Ishikawa (cell line): Measurements from ENCODE around the gene DAZAP2.
"Not testable (repeated sequence)": the region's sequence is repeated elsewhere in the genome, so short reads cannot be mapped to it uniquely, and the experiment has no call there.

ENCODE experiments used
- CEBPB ChIP-seq: IDR thresholded peaks from 2 replicates; pipeline ENCODE4 v1.6.1; 2012
- CREB1 ChIP-seq: IDR thresholded peaks from 2 replicates; pipeline ENCODE4 v1.6.1; 2012; ENCODE audit warnings: low read depth
- EGR1 ChIP-seq: IDR thresholded peaks from 2 replicates; pipeline ENCODE4 v1.6.1; 2012
- EP300 ChIP-seq: IDR thresholded peaks from 2 replicates; pipeline ENCODE4 v1.6.1; 2012; ENCODE audit warnings: borderline replicate concordance
- NFIC ChIP-seq: IDR thresholded peaks from 2 replicates; pipeline ENCODE4 v1.6.1; 2012
- RAD21 ChIP-seq: IDR thresholded peaks from 2 replicates; pipeline ENCODE4 v1.6.1; 2012; ENCODE audit warnings: low read depth
- TAF1 ChIP-seq: IDR thresholded peaks from 2 replicates; pipeline ENCODE4 v1.6.1; 2012; ENCODE audit warnings: low read depth, mild to moderate bottlenecking
- TEAD4 ChIP-seq: IDR thresholded peaks from 2 replicates; pipeline ENCODE4 v1.6.1; 2012
- USF1 ChIP-seq: IDR thresholded peaks from 2 replicates; pipeline ENCODE4 v1.6.1; 2012
- YY1 ChIP-seq: IDR thresholded peaks from 2 replicates; pipeline ENCODE4 v1.6.1; 2012; ENCODE audit warnings: low read depth
- ZBTB7A ChIP-seq: IDR thresholded peaks from 2 replicates; pipeline ENCODE4 v1.6.1; 2012; ENCODE audit warnings: low read depth
- TF ChIP-seq, protein P1 (sequence below): IDR thresholded peaks from 2 replicates; pipeline ENCODE4 v1.6.1; 2012
- TF ChIP-seq, protein P2 (sequence below): IDR thresholded peaks from 2 replicates; pipeline ENCODE4 v1.6.1; 2012; ENCODE audit warnings: low read depth, mild to moderate bottlenecking

DNA sequence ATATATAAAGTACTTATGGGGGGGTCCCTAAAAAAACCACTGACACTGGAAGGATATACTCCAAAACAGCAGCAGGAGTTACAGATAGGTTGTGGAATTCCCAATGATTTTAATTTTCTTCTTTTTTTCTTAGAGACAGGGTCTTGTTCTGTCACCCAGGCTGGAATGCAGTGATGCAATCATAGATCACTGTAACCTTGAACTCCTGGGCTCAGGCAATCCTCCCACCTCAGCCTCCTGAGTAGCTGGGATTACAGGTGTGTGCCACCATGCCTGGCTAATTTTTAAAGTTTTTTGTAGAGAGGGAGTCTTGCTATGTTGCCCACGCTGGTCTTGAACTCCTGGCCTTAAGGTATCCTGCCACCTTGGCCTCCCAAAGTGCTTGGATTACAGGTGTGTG, 21.0 kb downstream of the DAZAP2 start:
- TF ChIP-seq, protein P1, sequence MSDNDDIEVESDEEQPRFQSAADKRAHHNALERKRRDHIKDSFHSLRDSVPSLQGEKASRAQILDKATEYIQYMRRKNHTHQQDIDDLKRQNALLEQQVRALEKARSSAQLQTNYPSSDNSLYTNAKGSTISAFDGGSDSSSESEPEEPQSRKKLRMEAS, result not testable (repeated sequence)
- TF ChIP-seq, protein P2, sequence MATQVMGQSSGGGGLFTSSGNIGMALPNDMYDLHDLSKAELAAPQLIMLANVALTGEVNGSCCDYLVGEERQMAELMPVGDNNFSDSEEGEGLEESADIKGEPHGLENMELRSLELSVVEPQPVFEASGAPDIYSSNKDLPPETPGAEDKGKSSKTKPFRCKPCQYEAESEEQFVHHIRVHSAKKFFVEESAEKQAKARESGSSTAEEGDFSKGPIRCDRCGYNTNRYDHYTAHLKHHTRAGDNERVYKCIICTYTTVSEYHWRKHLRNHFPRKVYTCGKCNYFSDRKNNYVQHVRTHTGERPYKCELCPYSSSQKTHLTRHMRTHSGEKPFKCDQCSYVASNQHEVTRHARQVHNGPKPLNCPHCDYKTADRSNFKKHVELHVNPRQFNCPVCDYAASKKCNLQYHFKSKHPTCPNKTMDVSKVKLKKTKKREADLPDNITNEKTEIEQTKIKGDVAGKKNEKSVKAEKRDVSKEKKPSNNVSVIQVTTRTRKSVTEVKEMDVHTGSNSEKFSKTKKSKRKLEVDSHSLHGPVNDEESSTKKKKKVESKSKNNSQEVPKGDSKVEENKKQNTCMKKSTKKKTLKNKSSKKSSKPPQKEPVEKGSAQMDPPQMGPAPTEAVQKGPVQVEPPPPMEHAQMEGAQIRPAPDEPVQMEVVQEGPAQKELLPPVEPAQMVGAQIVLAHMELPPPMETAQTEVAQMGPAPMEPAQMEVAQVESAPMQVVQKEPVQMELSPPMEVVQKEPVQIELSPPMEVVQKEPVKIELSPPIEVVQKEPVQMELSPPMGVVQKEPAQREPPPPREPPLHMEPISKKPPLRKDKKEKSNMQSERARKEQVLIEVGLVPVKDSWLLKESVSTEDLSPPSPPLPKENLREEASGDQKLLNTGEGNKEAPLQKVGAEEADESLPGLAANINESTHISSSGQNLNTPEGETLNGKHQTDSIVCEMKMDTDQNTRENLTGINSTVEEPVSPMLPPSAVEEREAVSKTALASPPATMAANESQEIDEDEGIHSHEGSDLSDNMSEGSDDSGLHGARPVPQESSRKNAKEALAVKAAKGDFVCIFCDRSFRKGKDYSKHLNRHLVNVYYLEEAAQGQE, result not testable (repeated sequence)
- TF ChIP-seq RAD21, EP300, TEAD4, EGR1, TAF1, YY1, CREB1, NFIC, ZBTB7A, USF1: not testable (repeated sequence)
- 0 out of 2 replicates have a peak, but pooled peaks have one; percentile 15 for TF ChIP-seq CEBPB
